Measurements from ENCODE around the gene HAPLN1. TPM values are rescaled to one million over a fixed set of nuclear protein-coding genes. Genes with fewer than 3 reads are reported as not detected.

Gene HAPLN1
- total and polyA plus RNA-seq, 2 of the 4 experiments (the other 2 are of a cell fraction): under 0.01 to 0.07 TPM

DNA sequence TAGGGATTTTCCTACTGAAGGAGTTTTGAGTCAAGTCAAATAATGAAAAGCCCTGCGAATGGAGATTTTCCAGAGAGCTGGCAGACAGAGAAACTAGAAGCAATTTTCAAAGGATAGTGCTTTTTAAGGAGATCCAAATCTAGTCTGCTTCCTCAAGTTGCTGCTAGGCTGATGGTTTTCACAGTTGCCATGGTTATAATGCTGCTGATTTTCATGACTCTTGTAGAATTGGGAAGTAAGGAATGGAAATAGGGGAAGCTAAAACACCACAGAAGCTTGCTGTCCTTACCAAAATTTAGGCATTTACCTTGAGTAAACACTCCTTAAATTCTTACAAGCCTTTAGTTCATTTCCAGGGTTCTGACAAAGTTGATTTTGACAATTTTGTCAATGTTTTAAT lies 30.1 kb upstream of the HAPLN1 start:
- no peak for ATAC-seq (ENCODE audit: low read depth)
- H3K9me3 ChIP-seq (ENCODE audit: control insufficient read depth, insufficient read depth, low read length): peaks cover 7% of the 10 kb centered on the region; the same call in 1 of the 2 replicates
- no peak overlapping the region for H2AK5ac ChIP-seq (ENCODE audit: low read depth, low read length)
- no peak overlapping the region for H4K8ac ChIP-seq (ENCODE audit: low read depth in 2 of 2, low read length in 2 of 2)
- no peak overlapping the region for H3K4ac ChIP-seq (ENCODE audit: low read depth, low read length)
- ChIA-PET CTCF (no interaction called here), POLR2A (ENCODE audit: unreplicated experiment) (no interaction called here)
- no peaks in the 10 kb centered on the region for H3K36me3 ChIP-seq (ENCODE audit: control insufficient read depth, insufficient read depth, low read length)
- BruUV-seq (replicated peaks): no TSS peak
- H3K4me1 ChIP-seq (ENCODE audit: control insufficient read depth, insufficient read depth, low read length): no peaks in the 10 kb centered on the region
- no peak overlapping the region for H2BK5ac ChIP-seq (ENCODE audit: low read depth, low read length, poor library complexity, severe bottlenecking)
- intact Hi-C loops (cut with micrococcal nuclease) (no loop called here), in situ Hi-C loops (cut with MboI; ENCODE audit: low sequenced_read_pairs) (no loop called here), dilution Hi-C loops (cut with HindIII; ENCODE audit: low sequenced_read_pairs, unreplicated experiment) (no loop called here)
- no peak overlapping the region for H3K23ac ChIP-seq (ENCODE audit: low read depth, low read length)
- H3K4me2 ChIP-seq (ENCODE audit: low read depth, low read length): no peak overlapping the region
- no peak overlapping the region for H2AK9ac ChIP-seq (replicated peaks; ENCODE audit: low read depth, low read length, poor library complexity)
- no peaks in the 10 kb centered on the region for H3K79me1 ChIP-seq (ENCODE audit: low read depth in 1 of 2, low read length in 2 of 2)
- H4K91ac ChIP-seq (ENCODE audit: insufficient read depth, low read depth, low read length): no peak overlapping the region
- H2BK120ac ChIP-seq (ENCODE audit: low read depth, low read length): no peak overlapping the region
- no CpG with 5 or more reads among the region's 1 CpG for WGBS, 2 experiments (ENCODE audit: extremely low coverage in 2 of 2, insufficient read length in 1 of 2)
- H3K27ac ChIP-seq (ENCODE audit: insufficient read depth, low read length): no peak overlapping the region
- no peaks in the 10 kb centered on the region for H4K20me1 ChIP-seq (ENCODE audit: insufficient read depth, low read length)
- H3K4me3 ChIP-seq (ENCODE audit: insufficient read depth, low read depth, low read length): no peak overlapping the region
- H3K14ac ChIP-seq (replicated peaks; ENCODE audit: low read depth, low read length): no peak overlapping the region
- H3K27me3 ChIP-seq (ENCODE audit: control insufficient read depth, insufficient read depth, low read length): no peaks in the 10 kb centered on the region
- H3K56ac ChIP-seq (ENCODE audit: extremely low read depth, insufficient read depth, low read length): no peak overlapping the region
- no peak overlapping the region for H2BK15ac ChIP-seq (ENCODE audit: low read depth, low read length)
- no peak overlapping the region for H4K5ac ChIP-seq (ENCODE audit: low read depth, low read length)
- no peak overlapping the region for H3K18ac ChIP-seq (ENCODE audit: low read depth, low read length)
- DNase-seq: no peak
- no peak overlapping the region for H2AFZ ChIP-seq (replicated peaks; ENCODE audit: low read length, poor library complexity)
- no peak for TF ChIP-seq RCOR1 (IDR thresholded peaks at IDR 0.05; ENCODE audit: insufficient replicate concordance, low read length)
- TF ChIP-seq, protein P1, sequence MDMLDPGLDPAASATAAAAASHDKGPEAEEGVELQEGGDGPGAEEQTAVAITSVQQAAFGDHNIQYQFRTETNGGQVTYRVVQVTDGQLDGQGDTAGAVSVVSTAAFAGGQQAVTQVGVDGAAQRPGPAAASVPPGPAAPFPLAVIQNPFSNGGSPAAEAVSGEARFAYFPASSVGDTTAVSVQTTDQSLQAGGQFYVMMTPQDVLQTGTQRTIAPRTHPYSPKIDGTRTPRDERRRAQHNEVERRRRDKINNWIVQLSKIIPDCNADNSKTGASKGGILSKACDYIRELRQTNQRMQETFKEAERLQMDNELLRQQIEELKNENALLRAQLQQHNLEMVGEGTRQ (IDR thresholded peaks at IDR 0.05; ENCODE audit: low read depth, low read length): no peak
- H3K9ac ChIP-seq (ENCODE audit: low read depth, low read length): no peak overlapping the region
- H3K9me1 ChIP-seq (ENCODE audit: insufficient read depth, low read length): no peaks in the 10 kb centered on the region
- H2BK20ac ChIP-seq (ENCODE audit: low read depth, low read length): no peak overlapping the region
